GM18861 (cell line): ENCODE data around the gene CLIP3.

Experiments
- ATAC-seq: cut with Tn5 transposase; IDR thresholded peaks from one replicate; pipeline ENCODE4 v1.9.1; 2021; ENCODE audit not compliant: unreplicated experiment

The CLIP3 gene

DNA sequence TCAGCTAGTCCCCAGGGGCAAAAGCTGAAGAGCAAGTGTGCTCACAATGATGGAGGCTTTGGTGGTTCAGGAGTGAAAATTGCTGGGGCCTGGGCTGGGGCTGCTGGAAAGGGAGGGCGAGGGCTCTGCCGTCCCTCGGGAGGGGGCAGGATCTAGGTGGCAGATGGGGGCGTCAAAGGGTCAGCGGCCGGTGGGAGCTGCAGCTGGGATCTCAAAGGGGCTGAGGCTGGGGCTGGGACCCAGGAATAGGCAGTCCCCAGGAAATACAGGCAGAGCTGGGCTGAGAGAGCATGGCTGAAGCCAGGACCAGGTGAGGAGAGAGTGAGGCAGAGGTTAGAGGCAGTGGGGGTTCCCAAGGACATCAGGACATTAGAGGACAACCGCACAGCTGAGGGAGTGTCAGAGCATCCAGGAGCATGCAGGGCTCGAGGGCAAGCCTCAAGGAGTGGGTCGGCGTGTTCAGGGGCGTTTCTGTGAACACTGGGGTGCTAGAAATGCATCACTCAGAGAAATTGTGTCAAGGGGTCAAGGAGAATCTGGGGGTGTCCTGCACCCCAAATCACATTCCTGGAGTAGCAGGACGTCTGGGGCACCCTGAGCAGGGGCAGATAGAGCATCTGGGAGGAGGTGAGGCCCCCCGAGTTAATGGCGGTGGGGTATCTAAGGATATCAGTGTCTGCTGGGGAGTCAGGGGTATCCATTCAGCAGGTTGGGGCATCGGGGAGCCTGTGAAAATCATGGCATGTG is 22.9 kb downstream of the CLIP3 start:
- no peak for ATAC-seq

DNA sequence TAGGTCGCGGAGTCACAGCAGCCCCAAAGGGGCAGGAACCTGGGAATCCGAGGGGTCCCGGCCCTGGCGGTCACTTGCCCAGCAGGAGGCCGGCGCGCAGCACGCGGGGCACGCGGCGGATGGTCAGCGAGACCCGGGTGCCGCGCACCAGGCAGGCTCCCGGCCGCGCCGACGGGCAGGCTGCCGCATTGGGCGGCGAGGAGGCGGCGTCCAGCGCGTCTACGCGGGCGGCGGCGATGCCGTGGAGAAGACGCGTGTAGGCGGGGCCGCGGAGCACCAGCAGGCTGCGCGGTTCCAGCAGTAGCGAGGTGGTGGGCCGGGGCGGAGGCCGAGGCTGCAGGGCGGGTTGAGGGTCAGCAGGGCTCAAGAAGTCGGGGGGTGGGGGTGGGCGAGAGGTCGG is 23.5 kb downstream of the CLIP3 start:
- ATAC-seq = no peak

DNA sequence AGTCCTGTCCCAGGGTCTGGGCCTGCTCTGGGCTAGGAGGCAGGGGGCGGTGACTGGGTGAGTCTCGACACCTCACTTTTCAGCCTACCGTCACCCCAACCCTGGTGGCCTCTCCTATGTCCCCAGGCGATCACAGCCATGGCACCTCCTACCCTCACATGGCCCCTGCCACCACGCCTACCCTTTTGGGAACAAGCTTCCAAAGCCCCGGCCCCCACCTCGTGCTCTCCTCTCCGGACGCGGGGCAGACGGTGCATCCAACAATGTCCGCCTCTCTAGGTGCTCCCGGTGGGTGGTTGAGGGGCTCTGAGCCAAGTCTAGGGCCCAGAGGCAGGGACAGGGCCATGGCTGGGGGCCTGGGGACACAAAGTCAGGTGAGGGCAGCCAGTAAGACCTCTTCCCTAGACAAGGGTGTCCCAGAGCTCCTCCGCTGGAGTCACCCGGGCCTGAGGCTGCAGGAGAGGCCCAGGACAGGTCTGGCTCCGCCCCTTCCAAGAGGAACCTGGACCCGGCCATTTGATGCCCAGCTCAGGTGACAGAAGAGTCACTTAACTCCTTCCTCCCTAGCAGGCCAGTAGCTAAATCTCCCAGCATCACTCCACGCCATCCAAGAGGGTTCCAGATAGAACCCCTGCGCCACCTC is 24.2 kb downstream of the CLIP3 start, which contains the start of gene SYNE4:
TSS of gene SYNE4 (minus strand) at position 478 of the 643 bp plus-strand sequence. CDS start at position 346, 132 bp downstream.
- ATAC-seq = no peak

DNA sequence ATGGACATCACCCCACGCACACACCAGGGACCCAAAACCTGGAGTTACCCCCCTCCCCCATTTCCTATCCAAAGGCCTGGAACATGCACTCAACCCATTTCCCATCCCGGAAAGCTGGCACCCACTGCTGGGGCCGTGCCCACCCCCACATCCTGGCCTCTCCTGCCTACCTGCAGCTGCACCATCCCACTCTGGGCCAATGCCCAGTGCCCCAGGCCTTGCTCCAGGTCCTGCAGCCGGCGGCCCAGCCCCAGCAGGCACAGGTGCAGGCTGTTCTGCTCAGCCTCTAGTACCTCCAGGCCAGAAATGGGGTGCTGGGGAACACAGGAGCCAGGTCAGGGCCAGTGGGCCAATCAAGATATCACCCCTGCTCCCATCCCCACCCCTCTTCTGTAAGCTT is 25.7 kb downstream of the CLIP3 start:
- no peak for ATAC-seq

DNA sequence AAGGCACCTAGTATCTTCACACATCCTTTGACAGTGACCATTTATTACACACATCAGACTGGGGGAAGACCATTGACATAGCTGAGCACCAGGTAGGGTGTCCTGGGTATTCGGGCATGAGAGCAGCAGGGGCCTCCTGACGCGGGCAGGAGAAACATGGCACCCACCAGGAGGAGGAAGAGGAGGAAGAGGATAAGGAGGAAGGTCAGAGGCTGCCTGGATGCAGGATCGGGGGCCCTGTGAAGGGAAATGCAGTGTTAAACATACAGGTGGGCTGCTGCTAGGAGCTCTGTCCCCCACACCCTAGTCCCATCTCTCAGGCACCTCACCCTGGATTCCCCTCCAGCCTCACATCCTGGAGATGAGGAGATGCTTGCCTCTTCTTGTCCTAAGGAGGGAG is 29.4 kb downstream of the CLIP3 start:
- no peak for ATAC-seq

DNA sequence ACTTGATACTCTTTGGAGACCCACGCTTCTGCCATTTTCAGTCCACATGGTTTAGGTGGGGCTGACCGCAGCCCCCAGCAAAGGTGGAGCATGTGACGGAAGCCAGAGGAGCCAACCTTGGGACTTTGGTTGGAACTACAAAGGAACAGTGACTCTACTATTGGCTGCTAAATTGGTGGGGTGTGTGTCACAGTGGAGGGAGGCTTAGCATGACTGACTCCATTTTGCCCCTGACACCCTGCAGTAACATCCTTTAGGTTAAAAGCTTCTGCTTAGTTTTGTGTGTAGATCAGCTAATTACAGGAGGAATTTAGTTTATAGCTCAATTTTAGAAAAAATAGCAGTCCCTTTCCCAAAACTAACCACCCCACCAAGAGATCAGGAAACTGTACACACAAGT is 31.1 kb downstream of the CLIP3 start:
- ATAC-seq = no peak

DNA sequence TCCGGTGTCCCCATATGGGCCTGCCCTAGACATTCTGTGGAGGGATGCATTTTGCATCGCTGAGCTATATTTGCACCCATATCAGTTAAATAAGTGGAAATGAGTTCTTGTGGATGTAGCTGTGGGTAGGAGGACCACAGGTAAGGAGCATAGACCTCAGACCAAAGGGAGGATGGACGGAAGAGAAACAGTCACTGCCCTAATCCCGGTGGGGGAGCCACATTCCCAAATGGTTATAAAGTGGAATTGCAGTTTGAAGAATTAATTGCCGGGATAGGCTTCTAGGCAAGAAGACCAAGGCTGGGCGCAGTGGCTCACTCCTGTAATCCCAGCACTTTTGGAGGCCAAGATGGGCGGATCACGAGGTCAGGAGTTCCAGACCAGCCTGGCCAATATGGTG is 35.9 kb downstream of the CLIP3 start:
- ATAC-seq = no peak

DNA sequence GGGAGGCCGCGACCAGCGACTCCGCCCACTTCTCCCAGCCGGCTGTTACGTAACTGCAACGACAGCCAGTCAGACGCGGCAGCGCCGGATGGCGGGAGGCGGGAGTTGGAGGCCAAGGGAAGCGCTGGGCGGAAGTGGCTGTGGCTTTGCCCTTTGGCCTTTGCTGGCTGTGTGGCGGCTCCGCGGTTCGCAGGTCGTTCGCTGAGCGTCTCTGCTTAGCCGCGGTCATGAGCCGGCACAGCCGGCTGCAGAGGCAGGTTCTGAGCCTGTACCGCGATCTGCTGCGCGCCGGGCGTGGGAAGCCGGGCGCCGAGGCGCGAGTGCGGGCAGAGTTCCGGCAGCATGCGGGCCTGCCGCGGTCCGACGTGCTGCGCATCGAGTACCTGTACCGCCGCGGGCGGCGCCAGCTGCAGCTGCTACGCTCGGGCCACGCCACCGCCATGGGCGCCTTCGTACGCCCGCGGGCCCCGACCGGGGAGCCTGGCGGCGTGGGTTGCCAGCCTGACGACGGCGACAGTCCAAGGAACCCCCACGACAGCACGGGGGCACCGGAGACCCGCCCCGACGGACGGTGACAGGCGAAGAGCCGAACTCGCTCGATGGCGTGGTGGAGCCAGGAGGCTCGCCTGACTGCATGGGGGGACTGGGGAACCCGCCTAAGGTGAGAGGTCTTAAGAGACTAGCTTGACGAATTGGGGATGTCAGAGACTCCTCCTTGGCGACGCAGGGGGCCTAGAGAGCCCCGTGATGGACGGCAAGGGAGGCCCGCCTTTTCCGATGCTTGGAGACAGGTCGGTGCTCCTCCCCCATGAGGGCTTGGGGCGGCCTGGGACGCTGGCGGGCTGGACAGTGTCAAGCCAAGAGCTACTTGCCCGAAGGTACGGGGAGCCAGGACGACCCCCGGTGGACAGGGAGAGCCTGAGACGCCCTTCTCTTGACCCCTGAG is 37.4 kb downstream of the CLIP3 start, which contains the start of gene SDHAF1:
TSS of gene SDHAF1 (plus strand) at position 141 of the 946 bp plus-strand sequence. CDS start at position 228, 87 bp downstream.
- peak; percentile 84 for ATAC-seq

DNA sequence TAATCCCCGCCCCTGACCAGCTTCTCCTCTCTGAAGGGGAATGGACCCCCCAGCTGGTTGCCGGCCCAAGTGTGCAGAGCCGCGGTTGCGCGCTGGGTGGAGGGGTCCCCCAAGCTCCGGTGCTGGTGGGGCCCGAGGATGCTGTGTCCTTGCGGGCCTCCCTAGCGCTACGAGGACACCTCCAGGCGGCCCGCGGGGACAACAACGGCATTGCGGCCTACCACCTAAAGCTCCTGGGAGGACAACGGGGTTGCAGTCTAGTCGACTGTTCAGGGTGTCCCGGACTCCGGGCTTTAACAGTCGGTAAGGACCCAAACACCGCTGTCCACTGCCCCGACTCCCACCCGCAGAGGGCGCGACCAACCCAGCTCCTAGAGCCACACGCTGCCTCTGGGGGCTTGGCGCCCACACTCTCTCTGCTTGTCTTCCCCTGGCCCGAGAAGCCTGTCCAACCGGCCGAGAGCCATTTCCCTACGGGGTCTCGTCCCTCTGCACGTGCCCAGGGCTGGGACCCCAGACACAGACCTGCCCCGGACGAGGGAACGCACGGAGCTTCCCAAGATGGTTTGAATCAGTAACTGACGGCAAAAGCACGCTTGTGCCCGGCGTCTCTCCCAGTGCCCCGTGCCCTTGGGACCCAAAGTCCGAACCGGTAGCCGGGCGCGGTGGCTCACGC is 38.6 kb downstream of the CLIP3 start:
- no peak for ATAC-seq

DNA sequence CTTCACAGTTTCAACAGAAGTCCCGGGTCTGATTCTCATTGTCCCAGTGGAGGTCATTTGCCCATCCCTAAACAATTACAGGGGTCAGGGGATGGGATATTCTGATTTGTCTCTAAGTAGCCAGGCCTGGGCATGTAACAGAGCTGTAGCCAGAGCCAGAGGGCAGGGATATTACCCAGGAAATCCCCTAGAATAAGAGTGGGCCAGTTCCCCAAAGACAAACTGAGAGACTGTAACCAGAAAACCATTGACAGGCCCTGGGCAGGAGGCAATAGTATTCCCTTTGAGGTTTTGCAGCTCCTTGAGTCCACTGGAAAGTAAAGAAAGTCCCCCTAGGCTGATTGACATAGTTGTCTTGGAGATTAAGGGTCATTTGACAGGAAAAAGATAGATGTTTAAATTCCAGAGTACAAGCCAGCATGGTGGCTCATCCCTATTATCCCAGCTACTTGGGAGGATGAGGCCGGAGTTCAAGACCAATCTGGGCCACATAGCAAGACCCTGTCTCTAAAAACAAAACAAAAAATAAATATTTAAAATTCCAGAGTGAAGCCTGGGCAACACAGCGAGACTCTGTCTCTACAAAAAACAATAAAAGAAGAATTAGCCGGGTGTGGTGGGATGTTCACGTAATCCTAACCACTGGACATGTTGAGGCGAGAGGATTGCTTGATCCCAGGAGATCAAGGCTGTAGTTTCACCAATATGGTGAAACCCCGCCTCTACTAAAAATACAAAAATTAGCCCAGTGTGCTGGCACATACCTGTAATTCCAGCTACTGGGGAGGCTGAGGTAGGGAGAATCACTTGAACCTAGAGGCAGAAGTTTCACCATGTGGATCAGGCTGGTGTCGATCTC is 39.5 kb downstream of the CLIP3 start:
- ATAC-seq = no peak

DNA sequence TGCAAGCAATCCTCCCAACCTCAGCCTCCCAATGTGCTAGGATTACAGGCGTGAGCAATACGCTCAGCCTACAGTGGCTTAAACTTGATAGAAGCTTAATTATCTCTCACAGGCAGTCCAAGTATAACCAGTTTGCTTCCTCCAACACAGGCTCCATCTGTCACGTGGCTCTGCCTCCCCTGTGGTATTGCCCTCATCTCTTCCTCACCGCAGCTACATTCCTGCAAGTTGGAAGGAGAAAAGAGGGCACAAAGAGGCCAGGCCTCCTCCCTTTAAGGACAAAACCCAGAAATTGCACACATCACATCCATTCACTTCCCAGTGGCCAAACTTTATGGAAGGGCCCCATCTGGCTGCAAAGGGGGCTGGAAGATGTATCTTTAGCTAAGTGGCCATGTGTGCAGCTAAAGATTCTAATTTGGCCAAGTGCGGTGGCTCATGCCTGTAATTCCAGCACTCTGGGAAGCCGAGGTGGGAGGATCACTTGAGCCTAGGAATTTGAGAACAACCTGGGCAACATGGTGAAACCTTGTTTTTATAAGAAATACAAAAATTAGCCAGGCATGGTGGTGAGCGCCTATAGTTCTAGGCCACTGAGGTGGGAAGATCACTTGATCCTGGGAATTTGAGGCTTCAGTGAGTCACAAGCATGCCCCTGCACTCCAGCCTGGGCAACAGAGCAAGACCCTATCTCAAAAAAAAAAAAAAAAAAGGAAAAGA is 40.8 kb downstream of the CLIP3 start:
- no peak for ATAC-seq

DNA sequence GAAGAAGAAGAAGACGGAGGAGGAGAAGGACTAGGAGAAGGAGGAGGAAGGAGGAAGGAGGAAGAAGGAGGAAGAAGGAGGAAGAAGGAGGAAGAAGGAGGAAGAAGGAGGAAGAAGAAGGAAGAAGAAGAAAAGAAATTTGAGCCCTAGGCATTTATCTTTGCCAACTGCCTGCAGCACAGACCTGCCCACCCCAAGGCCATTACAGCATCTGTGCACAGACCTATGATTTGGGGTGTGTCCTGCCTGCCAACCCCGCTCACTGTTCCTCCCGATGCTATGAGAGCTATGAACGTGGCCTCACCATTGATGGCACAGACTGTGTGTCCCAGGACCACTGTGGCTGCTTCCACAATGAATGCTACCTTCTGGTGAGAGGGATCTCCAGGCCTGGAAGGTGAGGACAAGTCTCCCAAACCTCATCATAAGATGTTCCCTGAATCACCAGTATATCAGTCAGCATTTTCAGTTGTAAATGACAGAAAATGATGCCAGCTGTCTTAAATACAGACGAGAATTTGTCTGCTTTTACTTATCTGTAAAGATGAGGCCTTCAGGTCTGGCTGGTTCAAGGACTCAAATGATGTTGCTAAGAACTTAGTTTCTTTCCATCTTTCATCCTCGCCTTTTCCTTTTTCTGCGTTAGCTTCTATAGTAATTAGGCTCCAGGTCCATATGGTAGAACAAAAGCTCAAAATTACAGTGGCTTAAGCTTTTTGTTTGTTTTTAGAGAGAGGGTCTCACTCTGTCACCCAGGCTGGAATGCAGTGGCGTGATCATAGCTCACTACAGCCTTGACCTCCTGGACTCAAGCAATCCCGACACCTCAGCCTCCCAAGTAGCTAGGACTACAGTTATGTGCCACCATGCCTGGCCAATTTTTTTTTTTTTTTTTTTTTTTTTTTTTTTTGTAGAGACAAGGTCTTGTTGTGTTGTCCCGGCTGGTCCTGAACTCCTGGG is 41.6 kb downstream of the CLIP3 start:
- ATAC-seq = no peak

DNA sequence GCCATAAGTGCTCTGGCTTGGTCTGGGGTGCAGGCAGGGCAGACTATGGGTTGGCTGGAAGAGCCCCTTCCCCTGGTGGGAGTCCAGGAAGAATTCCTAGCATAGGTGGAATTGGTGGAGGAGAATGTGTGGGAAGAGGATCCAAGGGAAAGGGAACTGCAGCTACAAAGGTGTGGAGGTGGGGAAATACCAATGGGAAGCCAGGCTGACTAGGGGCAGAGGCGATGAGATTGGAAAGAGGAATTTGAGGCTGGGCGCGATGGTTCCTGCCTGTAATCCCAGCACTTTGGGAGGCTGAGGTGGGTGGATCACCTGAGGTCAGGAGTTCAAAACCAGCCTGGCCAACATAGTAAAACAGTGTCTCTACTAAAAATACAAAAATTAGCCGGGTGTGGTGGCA is 42.5 kb downstream of the CLIP3 start:
- no peak for ATAC-seq

DNA sequence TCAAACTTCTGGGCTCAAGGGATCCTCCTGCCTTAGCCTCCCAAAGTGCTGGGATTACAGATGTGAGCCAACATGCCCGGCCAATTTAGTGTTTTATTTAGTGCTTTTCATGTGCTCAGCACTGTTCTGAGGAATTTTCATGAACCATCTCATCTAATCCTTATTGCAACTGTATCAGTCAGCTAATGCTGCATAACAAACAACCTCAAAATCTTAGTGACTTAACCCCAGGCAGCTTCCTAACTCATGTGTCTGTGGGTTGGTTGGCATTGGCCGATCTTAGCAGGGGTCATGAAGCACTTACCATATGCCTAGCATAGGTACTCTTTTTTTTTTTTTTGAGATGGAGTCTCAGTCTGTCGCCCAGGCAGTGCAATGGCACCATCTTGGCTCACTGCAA is 43.8 kb downstream of the CLIP3 start:
- ATAC-seq = no peak

DNA sequence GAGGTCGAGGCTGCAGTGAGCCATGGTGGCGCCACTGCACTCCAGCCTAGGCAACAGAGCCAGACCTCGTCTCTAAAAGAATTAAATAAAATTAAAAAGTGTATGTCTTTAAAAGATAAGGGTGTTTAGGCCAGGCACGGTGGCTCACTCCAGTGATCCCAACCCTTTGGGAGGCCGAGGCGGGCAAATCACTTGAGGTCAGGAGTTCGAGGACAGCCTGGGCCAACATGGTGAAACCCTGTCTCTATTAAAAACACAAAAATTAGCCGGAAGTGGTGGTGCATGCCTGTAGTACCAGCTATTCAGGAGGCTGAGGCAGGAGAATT is 45.1 kb downstream of the CLIP3 start:
- no peak for ATAC-seq

DNA sequence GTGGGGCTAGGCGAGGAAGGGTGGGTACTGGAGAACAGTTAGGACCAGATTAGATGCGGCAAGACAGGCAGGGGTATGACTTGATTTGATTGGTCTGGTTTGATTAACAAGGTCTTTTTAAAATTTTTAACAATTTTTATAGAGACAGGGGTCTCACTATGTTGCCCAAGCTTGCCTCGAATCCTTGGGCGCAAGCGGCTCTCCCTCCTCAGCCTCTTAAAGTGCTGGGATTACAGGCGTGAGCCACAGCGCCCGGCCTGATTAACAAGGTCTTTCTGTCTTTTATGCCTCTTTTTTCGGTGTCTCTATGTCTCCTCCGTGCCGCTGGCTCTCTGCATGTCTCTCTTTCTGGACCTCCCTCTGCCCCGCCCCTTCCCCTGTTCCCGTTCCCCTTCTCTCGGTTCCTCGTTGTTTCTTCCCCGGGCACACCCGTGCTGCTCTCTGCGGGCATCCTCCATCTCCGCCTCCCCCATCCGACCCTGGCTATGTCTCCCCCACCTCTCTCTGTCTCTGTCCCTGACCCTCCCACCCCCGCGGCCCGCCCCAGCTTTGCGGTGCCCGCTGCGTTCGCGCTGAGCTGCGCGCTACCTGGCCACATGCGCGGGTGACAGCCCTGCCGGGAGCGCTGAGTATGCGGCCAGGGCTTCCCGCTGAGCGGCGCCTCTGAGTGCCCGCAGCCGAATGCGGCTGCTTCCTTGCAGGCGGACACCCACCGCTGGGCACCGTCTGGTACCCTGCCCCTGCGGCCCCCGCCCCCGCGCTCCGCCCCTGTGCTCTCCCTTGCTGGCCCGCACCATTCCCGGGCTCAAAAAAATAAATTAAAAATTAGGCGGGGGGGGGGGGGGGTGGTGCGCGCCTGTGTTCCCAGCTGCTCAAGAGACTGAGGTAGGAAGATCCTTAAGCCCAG is 45.8 kb downstream of the CLIP3 start:
- ATAC-seq = no peak

DNA sequence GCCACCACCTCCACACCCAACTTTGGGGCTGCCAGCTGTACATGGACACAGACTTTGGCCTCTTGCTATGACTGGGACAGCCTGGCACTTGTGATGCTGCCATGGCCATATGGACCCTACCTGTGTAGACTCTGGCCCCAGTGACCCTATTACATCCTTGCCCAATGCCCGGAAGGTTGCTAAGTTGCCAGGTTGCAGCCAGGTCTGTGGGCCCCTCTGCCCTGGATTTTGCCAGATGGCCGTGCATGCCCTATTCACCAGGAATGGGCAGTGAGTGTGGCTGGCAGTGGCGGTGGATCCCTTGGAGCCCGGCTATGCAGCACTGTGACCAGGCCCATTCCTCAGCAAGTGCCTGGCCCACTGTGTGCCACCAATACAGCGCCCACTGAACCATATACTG is 46.6 kb downstream of the CLIP3 start:
- ATAC-seq = no peak
